SK-N-SH (cell line): ENCODE results near the gene NEUROG3. TPM values are rescaled to one million over a fixed set of nuclear protein-coding genes. Genes with fewer than 3 reads are reported as not detected.
"Not testable (repeated sequence)": the region's sequence is repeated elsewhere in the genome, so short reads cannot be mapped to it uniquely, and the experiment has no call there.

Experiments used
- CTCF ChIA-PET: fragments of 300-600, 350-600 bp; formaldehyde crosslinking; extraction: SDS; loops from one replicate; lab custom pipeline; 2021; lab: Yijun Ruan, JAX
- POLR2A ChIA-PET: fragments of 350-600 bp; sonication (Branson Sonifier 250); formaldehyde crosslinking; extraction: SDS; loops from one replicate; lab custom pipeline; 2020; ENCODE audit warnings: antibody characterized with exemption, inconsistent platforms; lab: Yijun Ruan, JAX
- DNase-seq: peaks from one replicate; pipeline ENCODE4 v3.0.0; 2012
- H2AFZ ChIP-seq: fragments of 200-600 bp; sonication (generic); 2 replicates; pipeline ENCODE4 v1.8.1; 2016; ENCODE audit warnings: antibody characterized with exemption, mild to moderate bottlenecking, low read depth
- H3F3A ChIP-seq: fragments of 200-600 bp; sonication (generic); replicated peaks from 2 replicates; pipeline ENCODE3; 2016; ENCODE audit warnings: antibody characterized with exemption, mild to moderate bottlenecking; ENCODE audit not compliant: insufficient read depth
- H3K27ac ChIP-seq, 2 experiments: fragments of 200-500 bp in 1 of 2; fragments of 200-600 bp in 1 of 2; sonication (Bioruptor generic) in 1 of 2; sonication (generic), shearing (Covaris generic) in 1 of 2; 2 replicates each; pipeline versions ENCODE4 v1.5.1 to v1.6.1; 2014 to 2016; ENCODE audit warnings: low read depth in 2 of 2, inconsistent platforms in 1 of 2, low read length in 1 of 2, mild to moderate bottlenecking in 1 of 2, mixed read lengths in 1 of 2
- H3K27me3 ChIP-seq: fragments of 200-600 bp; sonication (generic), shearing (Covaris generic); 2 replicates; pipeline ENCODE4 v1.6.1; 2016; ENCODE audit warnings: mixed run types; ENCODE audit not compliant: insufficient read depth
- H3K36me3 ChIP-seq, 2 experiments: fragments of 200-500 bp in 1 of 2; fragments of 200-600 bp in 1 of 2; sonication (Bioruptor generic) in 1 of 2; sonication (generic) in 1 of 2; replicated peaks in 1 of 2; 2 replicates each; pipeline versions ENCODE3 to v1.5.1; 2014 to 2016; ENCODE audit warnings: low read length in 1 of 2, mild to moderate bottlenecking in 1 of 2; ENCODE audit not compliant: insufficient read depth in 2 of 2, control insufficient read depth in 1 of 2
- H3K4me1 ChIP-seq, 2 experiments: fragments of 200-500 bp in 1 of 2; fragments of 200-600 bp in 1 of 2; sonication (Bioruptor generic) in 1 of 2; sonication (generic), shearing (Covaris generic) in 1 of 2; 2 replicates each; pipeline versions ENCODE4 v1.5.1 to v1.6.1; 2014 to 2016; ENCODE audit warnings: low read depth in 1 of 2, low read length in 1 of 2, mixed run types in 1 of 2; ENCODE audit not compliant: insufficient read depth in 2 of 2, control insufficient read depth in 1 of 2
- H3K4me2 ChIP-seq: fragments of 200-600 bp; sonication (generic), shearing (Covaris generic); 2 replicates; pipeline ENCODE4 v1.6.1; 2017; ENCODE audit warnings: mixed run types
- H3K4me3 ChIP-seq, 2 experiments: fragments of 200-500 bp in 1 of 2; fragments of 200-600 bp in 1 of 2; sonication (Bioruptor generic) in 1 of 2; sonication (generic), shearing (Covaris generic) in 1 of 2; 2 replicates each; pipeline versions ENCODE4 v1.5.1 to v1.8.1; 2014 to 2016; ENCODE audit warnings: low read depth in 2 of 2, inconsistent platforms in 1 of 2, low read length in 1 of 2, mild to moderate bottlenecking in 1 of 2, mixed read lengths in 1 of 2, moderate library complexity in 1 of 2
- H3K79me2 ChIP-seq: fragments of 200-600 bp; sonication (generic); 2 replicates; pipeline ENCODE4 v1.8.1; 2017; ENCODE audit warnings: mild to moderate bottlenecking; ENCODE audit not compliant: insufficient read depth
- H3K9ac ChIP-seq: fragments of 200-600 bp; sonication (generic); 2 replicates; pipeline ENCODE4 v1.6.1; 2017; ENCODE audit warnings: mixed run types
- H3K9me2 ChIP-seq: fragments of 200-600 bp; sonication (generic); 2 replicates; pipeline ENCODE4 v1.6.1; 2017; ENCODE audit warnings: mixed run types
- H3K9me3 ChIP-seq: fragments of 200-600 bp; sonication (generic); 2 replicates; pipeline ENCODE4 v1.6.1; 2017; ENCODE audit warnings: mixed run types, mild to moderate bottlenecking, moderate library complexity
- H4K20me1 ChIP-seq: fragments of 200-600 bp; sonication (generic); 2 replicates; pipeline ENCODE4 v1.6.1; 2017; ENCODE audit warnings: mild to moderate bottlenecking, mixed run types; ENCODE audit not compliant: insufficient read depth
- ELF1 ChIP-seq: IDR thresholded peaks from 2 replicates; pipeline ENCODE4 v1.4.0; 2012
- EZH2phosphoT487 ChIP-seq: fragments of 200-600 bp; sonication (generic); IDR thresholded peaks from 2 replicates; pipeline ENCODE4 v1.6.1; 2017; ENCODE audit warnings: low read depth, mixed run types, mild to moderate bottlenecking, antibody characterized with exemption, moderate library complexity, borderline replicate concordance
- FOXM1 ChIP-seq: IDR thresholded peaks from 2 replicates; pipeline ENCODE4 v1.4.0; 2012; ENCODE audit warnings: low read depth, mild to moderate bottlenecking
- JUND ChIP-seq: IDR thresholded peaks from 2 replicates; pipeline ENCODE4 v1.4.0; 2012
- MAX ChIP-seq: IDR thresholded peaks from 2 replicates; pipeline ENCODE4 v1.4.0; 2012; ENCODE audit warnings: low read depth
- POLR2AphosphoS5 ChIP-seq: IDR thresholded peaks from 2 replicates; pipeline ENCODE4 v1.6.1; 2012; ENCODE audit warnings: low read depth, low read length
- RAD21 ChIP-seq: IDR thresholded peaks from 2 replicates; pipeline ENCODE4 v1.6.1; 2012; ENCODE audit warnings: mild to moderate bottlenecking, low read length
- SIN3A ChIP-seq: IDR thresholded peaks from 2 replicates; pipeline ENCODE4 v1.6.1; 2012; ENCODE audit warnings: low read depth, mild to moderate bottlenecking, low read length, moderate library complexity, borderline replicate concordance
- SMC3 ChIP-seq: IDR thresholded peaks from 2 replicates; pipeline ENCODE4 v1.6.1; 2012; ENCODE audit warnings: low read depth, low read length, improper control_type of control experiment
- TAF1 ChIP-seq: IDR thresholded peaks from 2 replicates; pipeline ENCODE4 v1.6.1; 2012; ENCODE audit warnings: low read depth, mild to moderate bottlenecking, low read length, moderate library complexity, borderline replicate concordance
- TCF12 ChIP-seq: IDR thresholded peaks from 2 replicates; pipeline ENCODE4 v1.4.0; 2012
- TEAD4 ChIP-seq: IDR thresholded peaks from 2 replicates; pipeline ENCODE4 v1.4.0; 2012; ENCODE audit warnings: mild to moderate bottlenecking, borderline replicate concordance; ENCODE audit not compliant: insufficient read depth
- WGBS: methylation state at CpG from one replicate; pipeline ENCODE4 v1.1.6; 2017; ENCODE audit warnings: low lambda C conversion rate; 5-methylcytosine and 5-hydroxymethylcytosine counted together
- polyA plus RNA-seq, 3 experiments: library from polyadenylated mRNA; depleted of rRNA; stranded (reverse); fragments of >200 nt; gene quantifications; 2 replicates each; pipeline ENCODE4 v1.2.3, GENCODE V29; 2012
- TF ChIP-seq, protein P1 (sequence below): IDR thresholded peaks from 2 replicates; pipeline ENCODE4 v1.4.0; 2012; ENCODE audit warnings: low read depth, borderline replicate concordance
- TF ChIP-seq, protein P2 (sequence below): fragments of 150-350 bp; IDR thresholded peaks from 2 replicates; pipeline ENCODE4 v1.6.1; 2016; ENCODE audit warnings: mild to moderate bottlenecking, low read depth, low read length

Gene NEUROG3
- polyA plus RNA-seq, 1 of the 3 experiments (the other 2 are of a cell fraction) = not detected

- TF ChIP-seq JUND (no peak), EZH2phosphoT487 (no peak), TCF12 (no peak), SIN3A (no peak), ELF1 (no peak), SMC3 (no peak), TEAD4 (no peak)
- TF ChIP-seq, protein P1, sequence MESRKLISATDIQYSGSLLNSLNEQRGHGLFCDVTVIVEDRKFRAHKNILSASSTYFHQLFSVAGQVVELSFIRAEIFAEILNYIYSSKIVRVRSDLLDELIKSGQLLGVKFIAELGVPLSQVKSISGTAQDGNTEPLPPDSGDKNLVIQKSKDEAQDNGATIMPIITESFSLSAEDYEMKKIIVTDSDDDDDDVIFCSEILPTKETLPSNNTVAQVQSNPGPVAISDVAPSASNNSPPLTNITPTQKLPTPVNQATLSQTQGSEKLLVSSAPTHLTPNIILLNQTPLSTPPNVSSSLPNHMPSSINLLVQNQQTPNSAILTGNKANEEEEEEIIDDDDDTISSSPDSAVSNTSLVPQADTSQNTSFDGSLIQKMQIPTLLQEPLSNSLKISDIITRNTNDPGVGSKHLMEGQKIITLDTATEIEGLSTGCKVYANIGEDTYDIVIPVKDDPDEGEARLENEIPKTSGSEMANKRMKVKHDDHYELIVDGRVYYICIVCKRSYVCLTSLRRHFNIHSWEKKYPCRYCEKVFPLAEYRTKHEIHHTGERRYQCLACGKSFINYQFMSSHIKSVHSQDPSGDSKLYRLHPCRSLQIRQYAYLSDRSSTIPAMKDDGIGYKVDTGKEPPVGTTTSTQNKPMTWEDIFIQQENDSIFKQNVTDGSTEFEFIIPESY = no peak
- WGBS = 3% methylated on average over 3 of the region's 3 CpGs
- H3K9ac ChIP-seq = no peak overlapping the region
- CTCF ChIA-PET = interaction anchor here (0.9 to 1.1 kb wide), 2 partner anchors 25 to 55 kb away, joined by 3 read pairs; no protein-coding TSS in a partner anchor
- H3K4me1 ChIP-seq = no peaks in the 10 kb centered on the region
- no peaks in the 10 kb centered on the region for H4K20me1 ChIP-seq
- H3K4me2 ChIP-seq = no peak overlapping the region
- H2AFZ ChIP-seq = no peak overlapping the region
- POLR2A ChIA-PET = no interaction called here
- DNase-seq = no peak
- no peak overlapping the region for H3K4me3 ChIP-seq
- no peaks in the 10 kb centered on the region for H3K27me3 ChIP-seq
- no peaks in the 10 kb centered on the region for H3F3A ChIP-seq
- no peaks in the 10 kb centered on the region for H3K9me3 ChIP-seq
- no peak overlapping the region for H3K27ac ChIP-seq
- H3K9me2 ChIP-seq = no peaks in the 10 kb centered on the region
- no peaks in the 10 kb centered on the region for H3K79me2 ChIP-seq
- no peaks in the 10 kb centered on the region for H3K36me3 ChIP-seq
Measured at GRCh38 chr10:69538461-69538860, 34.8 kb downstream of the NEUROG3 start.

GRCh38 chr10:69537449-69537848, 35.8 kb downstream of the NEUROG3 start:
- DNase-seq = no peak
- CTCF ChIA-PET = interaction anchor here (1.1 kb wide), 1 partner anchor 56 kb away, joined by 3 read pairs; no protein-coding TSS in a partner anchor
- no peaks in the 10 kb centered on the region for H3K36me3 ChIP-seq
- H3K27ac ChIP-seq = no peak overlapping the region
- H3K9me2 ChIP-seq = no peaks in the 10 kb centered on the region
- no peak for TF ChIP-seq RAD21
- TF ChIP-seq TCF12 = no peak
- no peak for TF ChIP-seq MAX
- TF ChIP-seq EZH2phosphoT487 = no peak
- no peak for TF ChIP-seq TAF1
- TF ChIP-seq, protein P2, sequence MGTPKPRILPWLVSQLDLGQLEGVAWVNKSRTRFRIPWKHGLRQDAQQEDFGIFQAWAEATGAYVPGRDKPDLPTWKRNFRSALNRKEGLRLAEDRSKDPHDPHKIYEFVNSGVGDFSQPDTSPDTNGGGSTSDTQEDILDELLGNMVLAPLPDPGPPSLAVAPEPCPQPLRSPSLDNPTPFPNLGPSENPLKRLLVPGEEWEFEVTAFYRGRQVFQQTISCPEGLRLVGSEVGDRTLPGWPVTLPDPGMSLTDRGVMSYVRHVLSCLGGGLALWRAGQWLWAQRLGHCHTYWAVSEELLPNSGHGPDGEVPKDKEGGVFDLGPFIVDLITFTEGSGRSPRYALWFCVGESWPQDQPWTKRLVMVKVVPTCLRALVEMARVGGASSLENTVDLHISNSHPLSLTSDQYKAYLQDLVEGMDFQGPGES = no peak
- no peak for TF ChIP-seq FOXM1
- no peak for TF ChIP-seq POLR2AphosphoS5
- H3K79me2 ChIP-seq = no peaks in the 10 kb centered on the region
- 44% methylated on average over 6 of the region's 6 CpGs for WGBS
- H3F3A ChIP-seq = no peaks in the 10 kb centered on the region
- H2AFZ ChIP-seq = no peak overlapping the region
- H4K20me1 ChIP-seq = no peaks in the 10 kb centered on the region
- no peaks in the 10 kb centered on the region for H3K9me3 ChIP-seq
- no peak overlapping the region for H3K4me3 ChIP-seq
- no peaks in the 10 kb centered on the region; the same call in 1 of the 2 replicates for H3K27me3 ChIP-seq
- POLR2A ChIA-PET = no interaction called here
- no peak overlapping the region for H3K9ac ChIP-seq
- H3K4me2 ChIP-seq = no peak overlapping the region
- H3K4me1 ChIP-seq = no peaks in the 10 kb centered on the region

DNA sequence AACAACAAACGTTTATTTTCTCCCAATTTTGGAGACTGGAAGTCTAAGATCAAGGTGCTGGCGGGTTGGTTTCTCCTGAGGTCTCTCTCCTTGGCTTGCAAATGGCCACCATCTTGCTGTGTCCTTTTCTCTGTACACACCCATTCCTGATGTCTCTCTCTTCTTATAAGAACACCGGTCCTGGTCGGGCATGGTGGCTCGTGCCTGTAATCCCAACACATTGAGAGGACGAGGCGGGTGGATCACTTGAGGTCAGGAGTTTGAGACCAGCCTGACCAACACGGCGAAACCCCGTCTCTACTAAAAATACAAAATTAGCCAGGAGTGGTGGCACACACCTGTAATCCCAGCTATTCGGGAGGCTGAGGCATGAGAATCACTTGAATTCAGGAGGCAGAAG, 36.7 kb downstream of the NEUROG3 start:
- H3K4me1 ChIP-seq, H3K4me2 ChIP-seq, H3K36me3 ChIP-seq, H4K20me1 ChIP-seq, H3K9ac ChIP-seq, POLR2A ChIA-PET, H3F3A ChIP-seq, CTCF ChIA-PET, H3K9me3 ChIP-seq, H3K27ac ChIP-seq, H3K9me2 ChIP-seq, H2AFZ ChIP-seq, H3K27me3 ChIP-seq, H3K79me2 ChIP-seq, DNase-seq, H3K4me3 ChIP-seq: not testable (repeated sequence)
- WGBS = 57% methylated on average over 11 of the region's 11 CpGs
